Measurements from ENCODE around the gene HEPN1. TPM values are rescaled to one million over a fixed set of nuclear protein-coding genes. Genes with fewer than 3 reads are reported as not detected.

Gene HEPN1
- total RNA-seq, 1 donor from 2014 or later: not detected

DNA sequence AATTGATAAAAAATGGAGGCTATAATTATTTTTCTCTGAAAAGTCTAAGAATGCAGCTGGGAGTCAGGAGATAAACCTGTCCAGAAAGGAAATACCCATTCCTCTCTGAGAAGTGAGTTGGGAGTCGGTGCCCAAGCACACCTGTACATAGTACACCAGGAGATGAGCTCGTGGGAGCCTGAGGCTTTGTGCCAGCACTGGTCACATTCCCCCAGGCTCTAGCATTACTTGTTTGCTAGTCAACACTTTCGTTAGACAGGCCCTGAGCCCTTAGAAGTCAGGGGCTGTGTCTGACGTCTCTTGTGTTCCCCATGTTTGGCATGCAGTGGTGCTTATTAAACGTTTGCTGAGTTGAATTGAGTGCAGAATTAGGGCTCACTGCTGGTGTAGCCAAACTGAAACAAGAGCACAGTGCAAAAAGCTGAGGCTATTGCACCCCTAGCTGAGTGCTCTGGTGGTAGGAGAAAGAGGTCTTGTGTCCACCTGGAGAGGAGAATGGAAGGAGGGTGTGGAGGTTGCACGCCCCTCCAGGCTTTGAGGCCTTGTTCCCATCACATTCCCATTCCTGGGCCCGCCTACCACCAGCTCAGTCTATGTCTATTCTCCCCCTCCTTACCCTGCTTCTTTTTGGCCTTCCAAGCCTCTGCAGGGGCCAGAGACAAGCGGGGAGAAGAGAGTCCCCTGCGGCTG, 28.2 kb upstream of the HEPN1 start:
- Mint-ChIP-seq H3K4me3 (ENCODE audit: unreplicated experiment) (no peak overlapping the region), H3K9me3 (ENCODE audit: unreplicated experiment) (no peaks in the 10 kb centered on the region), H3K4me1 (ENCODE audit: low read depth, unreplicated experiment) (peaks cover 8% of the 10 kb centered on the region), H3K27me3 (ENCODE audit: low read depth, unreplicated experiment) (peaks cover 57% of the 10 kb centered on the region), H3K36me3 (ENCODE audit: low read depth, unreplicated experiment) (no peaks in the 10 kb centered on the region), H3K27ac (ENCODE audit: unreplicated experiment) (no peak overlapping the region)
- Histone ChIP-seq H3K9me3 (ENCODE audit: insufficient read depth, low read depth, low read length) (no peaks in the 10 kb centered on the region), H3K9ac (ENCODE audit: low read length) (no peak overlapping the region), H4K20me1 (ENCODE audit: insufficient read depth, low read length) (no peaks in the 10 kb centered on the region), H2AFZ (ENCODE audit: low read depth, low read length) (no peak overlapping the region), H3K4me1 (ENCODE audit: insufficient read depth, low read length) (no peaks in the 10 kb centered on the region), H3K27ac (ENCODE audit: low read depth, low read length) (no peak overlapping the region), H3K36me3 (ENCODE audit: insufficient read depth, low read length) (no peaks in the 10 kb centered on the region), H3K4me3 (ENCODE audit: insufficient read depth, low read depth, low read length) (no peak overlapping the region), H3K79me2 (ENCODE audit: insufficient read depth, low read length) (no peaks in the 10 kb centered on the region), H3K4me2 (ENCODE audit: low read length) (no peak overlapping the region), H3K27me3 (ENCODE audit: insufficient read depth, low read length) (no peaks in the 10 kb centered on the region)
- TF ChIP-seq, protein P1, sequence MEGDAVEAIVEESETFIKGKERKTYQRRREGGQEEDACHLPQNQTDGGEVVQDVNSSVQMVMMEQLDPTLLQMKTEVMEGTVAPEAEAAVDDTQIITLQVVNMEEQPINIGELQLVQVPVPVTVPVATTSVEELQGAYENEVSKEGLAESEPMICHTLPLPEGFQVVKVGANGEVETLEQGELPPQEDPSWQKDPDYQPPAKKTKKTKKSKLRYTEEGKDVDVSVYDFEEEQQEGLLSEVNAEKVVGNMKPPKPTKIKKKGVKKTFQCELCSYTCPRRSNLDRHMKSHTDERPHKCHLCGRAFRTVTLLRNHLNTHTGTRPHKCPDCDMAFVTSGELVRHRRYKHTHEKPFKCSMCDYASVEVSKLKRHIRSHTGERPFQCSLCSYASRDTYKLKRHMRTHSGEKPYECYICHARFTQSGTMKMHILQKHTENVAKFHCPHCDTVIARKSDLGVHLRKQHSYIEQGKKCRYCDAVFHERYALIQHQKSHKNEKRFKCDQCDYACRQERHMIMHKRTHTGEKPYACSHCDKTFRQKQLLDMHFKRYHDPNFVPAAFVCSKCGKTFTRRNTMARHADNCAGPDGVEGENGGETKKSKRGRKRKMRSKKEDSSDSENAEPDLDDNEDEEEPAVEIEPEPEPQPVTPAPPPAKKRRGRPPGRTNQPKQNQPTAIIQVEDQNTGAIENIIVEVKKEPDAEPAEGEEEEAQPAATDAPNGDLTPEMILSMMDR (IDR thresholded peaks at IDR 0.05; ENCODE audit: insufficient read depth, low read depth, low read length): no peak
- no peak for TF ChIP-seq EZH2 (IDR thresholded peaks at IDR 0.05; ENCODE audit: insufficient read depth, low read length)
- DNase-seq (ENCODE audit: low read depth) (no peak), FAIRE-seq (no peak)

DNA sequence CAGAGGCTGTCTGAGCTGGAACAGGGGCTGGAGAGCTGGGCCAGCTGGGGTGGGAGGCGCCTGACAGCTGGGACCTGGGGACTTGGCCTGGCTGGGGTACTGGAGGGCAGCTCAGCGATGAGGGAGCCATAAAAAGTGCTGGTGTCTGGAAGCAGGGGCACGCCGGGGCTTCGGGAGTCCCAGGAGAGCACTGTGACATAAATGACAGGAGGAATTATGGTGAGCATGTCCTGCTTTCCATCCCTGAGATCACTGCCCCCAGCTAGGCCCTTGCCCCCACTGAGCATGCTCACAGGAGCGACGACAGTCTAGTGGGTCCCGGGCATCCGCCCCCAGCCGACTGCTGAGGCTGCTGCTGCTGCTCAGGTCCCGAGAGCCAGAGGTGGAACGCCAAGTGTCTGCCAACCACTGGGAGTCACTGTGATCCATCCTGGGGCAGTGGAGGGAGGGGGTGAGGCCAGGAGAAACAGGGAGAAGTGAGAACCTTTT, 27.6 kb upstream of the HEPN1 start:
- Histone ChIP-seq H3K9ac (ENCODE audit: low read length) (no peak overlapping the region), H3K27me3 (ENCODE audit: insufficient read depth, low read length) (no peaks in the 10 kb centered on the region), H3K36me3 (ENCODE audit: insufficient read depth, low read length) (no peaks in the 10 kb centered on the region), H3K4me2 (ENCODE audit: low read length) (no peak overlapping the region), H2AFZ (ENCODE audit: low read depth, low read length) (no peak overlapping the region), H3K79me2 (ENCODE audit: insufficient read depth, low read length) (no peaks in the 10 kb centered on the region), H4K20me1 (ENCODE audit: insufficient read depth, low read length) (no peaks in the 10 kb centered on the region), H3K9me3 (ENCODE audit: insufficient read depth, low read depth, low read length) (no peaks in the 10 kb centered on the region), H3K4me1 (ENCODE audit: insufficient read depth, low read length) (peaks cover 5% of the 10 kb centered on the region), H3K27ac (ENCODE audit: low read depth, low read length) (no peak overlapping the region), H3K4me3 (ENCODE audit: insufficient read depth, low read depth, low read length) (no peak overlapping the region)
- Mint-ChIP-seq H3K36me3 (ENCODE audit: low read depth, unreplicated experiment) (no peaks in the 10 kb centered on the region), H3K27me3 (ENCODE audit: low read depth, unreplicated experiment) (peaks cover 57% of the 10 kb centered on the region), H3K4me3 (ENCODE audit: unreplicated experiment) (no peak overlapping the region), H3K27ac (ENCODE audit: unreplicated experiment) (no peak overlapping the region), H3K9me3 (ENCODE audit: unreplicated experiment) (no peaks in the 10 kb centered on the region), H3K4me1 (ENCODE audit: low read depth, unreplicated experiment) (peaks cover 8% of the 10 kb centered on the region)
- DNase-seq (ENCODE audit: low read depth): no peak
- no peak for FAIRE-seq
- TF ChIP-seq, protein P1 (IDR thresholded peaks at IDR 0.05; ENCODE audit: insufficient read depth, low read depth, low read length): no peak
- no peak for TF ChIP-seq EZH2 (IDR thresholded peaks at IDR 0.05; ENCODE audit: insufficient read depth, low read length)

DNA sequence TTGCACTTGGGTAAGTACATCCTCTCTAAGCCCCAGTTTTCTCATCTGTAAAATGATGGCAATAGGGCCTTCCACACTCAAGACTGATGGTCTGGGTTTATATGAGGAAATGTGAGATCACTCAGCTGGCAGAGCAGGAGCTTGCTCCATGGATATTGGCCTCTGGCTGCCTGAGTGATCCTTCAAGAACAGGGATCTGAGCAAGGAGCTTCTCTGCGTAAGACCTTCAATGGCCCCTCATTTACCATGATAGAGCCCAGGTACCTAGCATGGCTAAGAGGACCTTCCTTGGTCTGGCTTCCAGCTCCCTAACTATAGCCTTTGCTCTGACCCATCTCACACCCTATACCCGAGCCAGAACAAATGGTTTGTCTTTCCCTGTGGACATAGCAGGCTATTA, 26.9 kb upstream of the HEPN1 start:
- no peaks in the 10 kb centered on the region for H4K20me1 ChIP-seq (ENCODE audit: insufficient read depth, low read length)
- peaks cover 11% of the 10 kb centered on the region for H3K4me1 ChIP-seq (ENCODE audit: insufficient read depth, low read length)
- Mint-ChIP-seq H3K36me3 (ENCODE audit: low read depth, unreplicated experiment) (no peaks in the 10 kb centered on the region), H3K27ac (ENCODE audit: unreplicated experiment) (no peak overlapping the region), H3K27me3 (ENCODE audit: low read depth, unreplicated experiment) (peaks cover 52% of the 10 kb centered on the region), H3K4me1 (ENCODE audit: low read depth, unreplicated experiment) (peaks cover 10% of the 10 kb centered on the region), H3K4me3 (ENCODE audit: unreplicated experiment) (no peak overlapping the region), H3K9me3 (ENCODE audit: unreplicated experiment) (no peaks in the 10 kb centered on the region)
- no peak overlapping the region for H3K4me3 ChIP-seq (ENCODE audit: insufficient read depth, low read depth, low read length)
- no peaks in the 10 kb centered on the region for H3K79me2 ChIP-seq (ENCODE audit: insufficient read depth, low read length)
- H3K27ac ChIP-seq (ENCODE audit: low read depth, low read length): no peak overlapping the region
- FAIRE-seq (no peak), DNase-seq (ENCODE audit: low read depth) (no peak)
- H2AFZ ChIP-seq (ENCODE audit: low read depth, low read length): no peak overlapping the region
- no peak overlapping the region for H3K4me2 ChIP-seq (ENCODE audit: low read length)
- no peak overlapping the region for H3K9ac ChIP-seq (ENCODE audit: low read length)
- no peaks in the 10 kb centered on the region for H3K9me3 ChIP-seq (ENCODE audit: insufficient read depth, low read depth, low read length)
- H3K36me3 ChIP-seq (ENCODE audit: insufficient read depth, low read length): no peaks in the 10 kb centered on the region
- TF ChIP-seq, protein P1 (IDR thresholded peaks at IDR 0.05; ENCODE audit: insufficient read depth, low read depth, low read length): no peak
- TF ChIP-seq EZH2 (IDR thresholded peaks at IDR 0.05; ENCODE audit: insufficient read depth, low read length): no peak
- no peaks in the 10 kb centered on the region for H3K27me3 ChIP-seq (ENCODE audit: insufficient read depth, low read length)
